ENCODE measurements around the gene NINJ1.
A peak's percentile ranks its signal among the peaks of the same experiment; 100 is the strongest.
"Not testable (repeated sequence)": the region's sequence is repeated elsewhere in the genome, so short reads cannot be mapped to it uniquely, and the experiment has no call there.

Gene NINJ1

GRCh38 chr9:93159601-93160471 lies 25.8 kb upstream of the NINJ1 start:
- DNase-seq, result peak; percentile 12 to 43

- DNase-seq, result no peak
These were observed 22.5 kb upstream of the NINJ1 start for GRCh38 chr9:93156475-93157008.

- DNase-seq, result no peak
These were observed 21.8 kb upstream of the NINJ1 start for GRCh38 chr9:93155716-93156474.

- DNase-seq, result peak; percentile 53 to 72
These were observed 20.3 kb upstream of the NINJ1 start for GRCh38 chr9:93154293-93154903.

GRCh38 chr9:93151097-93151784 lies 17.2 kb upstream of the NINJ1 start:
- DNase-seq, result no peak

GRCh38 chr9:93149361-93149760 lies 15.3 kb upstream of the NINJ1 start:
- DNase-seq, result no peak

GRCh38 chr9:93148721-93149120 lies 14.7 kb upstream of the NINJ1 start:
- no peak for DNase-seq

GRCh38 chr9:93147632-93148031 lies 13.6 kb upstream of the NINJ1 start:
- no peak for DNase-seq

GRCh38 chr9:93146696-93147095 lies 12.6 kb upstream of the NINJ1 start:
- not testable (repeated sequence) for DNase-seq

- DNase-seq, result peak in 1 of 2 experiments; percentile 25
These were observed 9.9 kb upstream of the NINJ1 start for GRCh38 chr9:93143830-93144530.

GRCh38 chr9:93141771-93142483 lies 7.9 kb upstream of the NINJ1 start:
- no peak for DNase-seq

GRCh38 chr9:93139365-93140182 lies 5.5 kb upstream of the NINJ1 start:
- DNase-seq, result no peak

- DNase-seq, result peak in 1 of 2 experiments; percentile 22
These were observed 4.2 kb upstream of the NINJ1 start for GRCh38 chr9:93138171-93138764.

GRCh38 chr9:93137362-93137761 lies 3.3 kb upstream of the NINJ1 start:
- DNase-seq, result no peak

GRCh38 chr9:93136011-93136440 lies 2.0 kb upstream of the NINJ1 start:
- DNase-seq, result no peak

GRCh38 chr9:93134740-93135444 lies 841 bp upstream of the NINJ1 start:
- no peak for DNase-seq

- DNase-seq, result peak in 1 of 2 experiments; percentile 16
These were observed 403 bp downstream of the NINJ1 start for GRCh38 chr9:93133681-93134014.

GRCh38 chr9:93132946-93133680 lies 938 bp downstream of the NINJ1 start:
- DNase-seq, result no peak

All from Kasumi-1 (cell line).